Measurements from ENCODE around the gene UGT2A3.
"Not testable (repeated sequence)": the region's sequence is repeated elsewhere in the genome, so short reads cannot be mapped to it uniquely, and the experiment has no call there.

The UGT2A3 gene

DNA sequence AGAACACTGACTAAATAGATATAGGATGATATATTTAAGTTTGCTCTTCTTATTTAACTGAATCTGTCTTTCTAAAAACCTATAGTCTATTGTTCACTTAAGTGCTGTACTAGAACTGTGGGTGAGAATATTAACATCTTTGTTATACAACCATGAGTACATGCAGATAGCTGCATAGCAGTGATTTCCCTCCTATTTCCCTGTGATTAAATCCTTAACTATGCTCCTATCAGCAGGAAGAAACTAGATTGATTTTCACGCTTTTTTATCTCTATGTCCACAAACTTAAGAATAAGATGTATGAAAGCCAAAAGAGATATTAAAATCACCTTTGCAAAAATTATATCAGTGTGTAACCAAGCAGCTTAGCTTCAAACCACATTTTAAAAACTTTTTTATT lies 11.3 kb upstream of the UGT2A3 start:
- TF ChIP-seq, protein P1, sequence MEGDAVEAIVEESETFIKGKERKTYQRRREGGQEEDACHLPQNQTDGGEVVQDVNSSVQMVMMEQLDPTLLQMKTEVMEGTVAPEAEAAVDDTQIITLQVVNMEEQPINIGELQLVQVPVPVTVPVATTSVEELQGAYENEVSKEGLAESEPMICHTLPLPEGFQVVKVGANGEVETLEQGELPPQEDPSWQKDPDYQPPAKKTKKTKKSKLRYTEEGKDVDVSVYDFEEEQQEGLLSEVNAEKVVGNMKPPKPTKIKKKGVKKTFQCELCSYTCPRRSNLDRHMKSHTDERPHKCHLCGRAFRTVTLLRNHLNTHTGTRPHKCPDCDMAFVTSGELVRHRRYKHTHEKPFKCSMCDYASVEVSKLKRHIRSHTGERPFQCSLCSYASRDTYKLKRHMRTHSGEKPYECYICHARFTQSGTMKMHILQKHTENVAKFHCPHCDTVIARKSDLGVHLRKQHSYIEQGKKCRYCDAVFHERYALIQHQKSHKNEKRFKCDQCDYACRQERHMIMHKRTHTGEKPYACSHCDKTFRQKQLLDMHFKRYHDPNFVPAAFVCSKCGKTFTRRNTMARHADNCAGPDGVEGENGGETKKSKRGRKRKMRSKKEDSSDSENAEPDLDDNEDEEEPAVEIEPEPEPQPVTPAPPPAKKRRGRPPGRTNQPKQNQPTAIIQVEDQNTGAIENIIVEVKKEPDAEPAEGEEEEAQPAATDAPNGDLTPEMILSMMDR (IDR thresholded peaks at IDR 0.05), result no peak
- TF ChIP-seq ZFX (IDR thresholded peaks at IDR 0.05; ENCODE audit: borderline replicate concordance), result no peak

DNA sequence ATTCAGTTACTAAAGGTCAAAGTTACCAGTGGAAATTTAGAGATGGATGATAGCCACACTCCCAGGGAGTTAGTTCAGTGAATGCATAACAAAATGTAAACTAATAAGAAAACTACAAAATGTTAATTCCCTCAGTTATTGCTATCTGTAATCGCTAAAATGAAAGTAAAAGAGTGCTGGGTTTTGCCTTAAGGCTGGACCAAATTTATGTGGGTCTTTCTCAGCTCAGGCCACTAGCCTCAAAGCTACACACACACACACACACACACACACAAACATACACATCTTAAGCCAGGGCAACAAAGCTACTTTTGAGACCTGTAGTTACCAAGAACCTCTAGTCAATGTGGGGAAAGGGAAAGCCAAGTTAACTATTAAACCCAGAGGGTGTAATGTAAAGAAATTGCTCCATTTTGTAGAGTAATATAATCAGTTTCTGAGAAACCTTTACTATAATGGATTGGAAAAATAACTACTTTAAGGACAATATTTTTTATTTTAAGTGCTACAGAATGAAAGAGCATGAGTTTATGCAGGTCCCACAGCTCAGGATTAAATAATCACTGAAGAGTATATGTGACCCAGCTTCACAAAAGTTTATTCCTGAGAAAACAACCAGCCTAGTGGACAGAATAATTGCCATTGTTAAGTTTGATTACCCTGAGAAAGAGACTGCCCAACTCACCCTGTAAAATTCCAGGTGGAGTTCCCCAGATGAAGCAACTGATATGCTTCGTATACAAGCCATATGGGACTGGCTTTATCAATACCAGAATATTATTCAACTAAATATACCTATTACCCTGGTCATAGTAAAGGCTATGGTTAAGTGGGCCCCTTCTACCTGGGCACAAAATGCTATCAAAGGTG lies 8.9 kb upstream of the UGT2A3 start:
- TF ChIP-seq, protein P1 (IDR thresholded peaks at IDR 0.05), result no peak
- no peak for TF ChIP-seq ZFX (IDR thresholded peaks at IDR 0.05; ENCODE audit: borderline replicate concordance)
- H3K27ac ChIP-seq, result no peak overlapping the region

More for the DNA sequence above, 11.3 kb upstream of the UGT2A3 start:
- H3K27ac ChIP-seq, result peak overlapping the region; percentile 36; the same call in 1 of the 2 replicates

DNA sequence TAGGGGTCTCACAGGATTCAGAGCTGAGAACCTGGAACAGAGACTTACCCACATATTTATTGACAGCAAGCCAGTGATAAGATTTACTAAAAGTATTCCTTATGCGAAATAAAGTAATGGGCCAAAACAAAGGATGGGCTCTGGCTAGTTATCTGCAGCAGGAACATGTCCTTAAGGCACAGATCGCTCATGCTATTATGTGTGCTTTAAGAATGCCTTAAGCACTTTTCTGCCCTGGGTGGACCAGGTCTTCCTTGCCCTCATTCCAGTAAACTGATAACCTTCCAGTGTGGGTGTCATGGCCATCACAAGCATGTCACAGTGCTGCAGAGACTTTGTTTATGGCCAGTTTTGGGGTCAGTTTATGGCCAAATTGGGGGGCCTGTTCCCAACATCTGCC lies 7.5 kb upstream of the UGT2A3 start:
- not testable (repeated sequence) for H3K27ac ChIP-seq

DNA sequence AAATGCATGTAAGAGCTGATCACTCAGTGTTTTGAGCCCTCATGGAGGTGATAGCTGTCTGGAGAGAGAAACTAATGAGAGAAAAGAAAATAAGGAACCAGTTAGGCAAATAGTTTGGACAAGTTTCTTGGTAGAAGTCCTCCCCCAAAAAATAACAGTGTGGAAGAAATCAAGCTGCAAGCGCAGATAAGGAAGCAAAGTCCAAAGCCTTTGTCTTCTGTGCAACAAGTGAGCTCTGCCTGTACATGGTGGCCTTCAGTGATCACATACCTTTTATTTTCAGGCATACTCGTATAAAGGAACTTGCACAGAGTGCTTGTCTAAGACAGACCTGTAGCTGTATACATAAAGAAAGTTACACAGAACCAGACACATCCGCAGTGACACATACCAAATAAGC lies 2.5 kb upstream of the UGT2A3 start:
- TF ChIP-seq, protein P1 (IDR thresholded peaks at IDR 0.05), result no peak
- no peak for TF ChIP-seq ZFX (IDR thresholded peaks at IDR 0.05; ENCODE audit: borderline replicate concordance)
- H3K27ac ChIP-seq, result no peak overlapping the region

DNA sequence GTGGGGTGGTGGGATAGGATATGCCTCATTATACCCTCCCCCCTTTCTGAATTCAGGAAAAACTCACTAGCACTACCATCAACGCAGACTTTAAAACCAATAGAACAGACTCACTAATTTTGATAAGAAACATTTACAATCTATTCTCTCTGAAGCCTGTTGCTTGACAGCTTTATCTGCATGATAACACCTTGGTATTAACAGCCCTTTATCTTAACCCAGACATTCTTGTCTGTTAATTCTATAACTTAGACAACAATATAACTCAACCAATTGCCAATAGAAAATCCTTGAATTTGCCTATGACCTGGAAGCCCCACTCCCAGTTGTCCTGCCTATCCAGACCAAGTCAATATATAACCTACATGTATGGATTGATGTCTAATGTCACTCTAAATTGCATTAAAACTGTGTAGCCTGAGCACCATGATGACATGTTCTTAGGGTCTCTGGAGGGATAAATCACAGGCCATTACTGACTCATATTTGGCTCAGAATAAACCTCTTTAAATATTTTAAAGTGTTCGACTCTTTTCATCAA lies 1.5 kb upstream of the UGT2A3 start:
- H3K27ac ChIP-seq, result no peak overlapping the region
- no peak for TF ChIP-seq ZFX (IDR thresholded peaks at IDR 0.05; ENCODE audit: borderline replicate concordance)
- TF ChIP-seq, protein P1 (IDR thresholded peaks at IDR 0.05), result no peak

DNA sequence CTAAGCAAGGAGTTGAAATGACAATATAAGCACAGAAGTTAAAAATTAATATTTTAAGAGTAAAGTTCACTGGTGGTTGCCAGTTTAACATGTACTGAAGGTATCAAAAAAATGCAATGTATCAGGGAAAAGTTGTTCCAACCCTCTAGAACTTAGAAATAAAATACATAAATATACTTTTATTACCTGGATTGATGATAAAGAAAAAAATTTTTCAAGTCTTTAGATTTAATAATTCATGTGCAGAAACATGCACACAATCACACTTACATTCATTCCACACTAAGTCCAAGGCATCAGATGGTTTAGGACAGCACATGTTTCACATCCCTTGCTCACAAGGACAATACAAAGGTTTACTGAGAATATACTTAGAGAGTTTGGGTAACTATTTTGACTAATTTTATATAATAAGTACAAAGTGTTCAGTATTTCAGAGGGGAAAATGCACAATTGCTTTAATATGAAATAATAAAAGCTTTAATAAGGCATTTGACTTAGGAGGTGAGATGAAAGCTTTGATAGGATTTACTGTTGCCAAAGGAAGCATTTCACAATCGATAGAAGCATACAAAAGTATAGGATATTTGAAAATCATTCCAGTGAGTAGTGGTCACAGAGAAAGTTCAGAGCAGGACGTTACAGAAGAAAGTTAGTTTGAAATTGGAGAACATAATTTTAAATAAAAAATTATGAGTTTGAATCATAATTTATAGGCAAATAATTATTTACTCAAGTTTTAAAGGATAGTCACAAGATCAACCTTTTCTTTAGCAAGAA lies 392 bp upstream of the UGT2A3 start:
- TF ChIP-seq ZFX (IDR thresholded peaks at IDR 0.05; ENCODE audit: borderline replicate concordance), result no peak
- TF ChIP-seq, protein P1 (IDR thresholded peaks at IDR 0.05), result no peak
- no peak overlapping the region for H3K27ac ChIP-seq

DNA sequence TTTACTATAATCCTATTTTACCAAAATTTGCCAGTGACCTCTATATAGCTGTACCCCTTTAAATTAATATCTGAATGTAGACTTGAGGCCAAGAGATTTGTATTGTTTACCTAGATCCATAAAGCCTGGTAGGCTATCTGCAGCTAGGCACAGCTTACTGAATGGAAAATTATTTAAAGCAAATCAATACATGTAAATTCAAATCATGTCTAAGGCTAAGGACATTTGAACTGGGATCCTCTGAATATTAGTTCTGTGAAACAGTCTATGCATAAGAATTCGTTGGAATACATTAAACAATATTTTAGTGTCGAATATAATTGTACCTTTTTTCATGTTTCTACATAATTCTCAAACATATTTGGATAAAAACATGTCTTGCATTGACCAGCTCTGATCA lies 1.6 kb downstream of the UGT2A3 start:
- H3K27ac ChIP-seq, result no peak overlapping the region
- no peak for TF ChIP-seq ZFX (IDR thresholded peaks at IDR 0.05; ENCODE audit: borderline replicate concordance)
- TF ChIP-seq, protein P1 (IDR thresholded peaks at IDR 0.05), result no peak
